ENCODE measurements around the gene SEC23A. TPM values are rescaled to one million over a fixed set of nuclear protein-coding genes. Genes with fewer than 3 reads are reported as not detected.
A peak's percentile ranks its signal among the peaks of the same experiment; 100 is the strongest.

Gene SEC23A
- total and polyA plus RNA-seq, 2 of the 13 experiments (the other 11 are each of a cell fraction or from before 2014, with no cell fraction given), result 403 to 887 TPM

- TF ChIP-seq YEATS4 (CRISPR knock-in tag; IDR thresholded peaks at IDR 0.05; ENCODE audit: borderline replicate concordance) (no peak), NFE2L1 (CRISPR knock-in tag; IDR thresholded peaks at IDR 0.05; ENCODE audit: borderline replicate concordance) (no peak), SOX13 (IDR thresholded peaks at IDR 0.05) (no peak), SOX13 (CRISPR knock-in tag; conservative IDR thresholded peaks at IDR 0.05 in 1 of 2, IDR thresholded peaks at IDR 0.05 in 1 of 2) (no peak), ZNF597 (CRISPR knock-in tag; IDR thresholded peaks at IDR 0.05) (0 out of 2 replicates have a peak, but pooled peaks have one; percentile 58), ZFX (CRISPR knock-in tag; IDR thresholded peaks at IDR 0.05; ENCODE audit: low read depth) (peak; percentile 17; the same call in 1 of the 2 replicates), ZNF33B (CRISPR knock-in tag; IDR thresholded peaks at IDR 0.05) (no peak), HOXA5 (CRISPR knock-in tag; IDR thresholded peaks at IDR 0.05) (no peak), ZNF772 (CRISPR knock-in tag; IDR thresholded peaks at IDR 0.05) (0 out of 2 replicates have a peak, but pooled peaks have one; percentile 43), ZNF780A (CRISPR knock-in tag; IDR thresholded peaks at IDR 0.05) (no peak), FLYWCH1 (CRISPR knock-in tag; IDR thresholded peaks at IDR 0.05) (no peak), ZBTB14 (CRISPR knock-in tag; IDR thresholded peaks at IDR 0.05) (0 out of 2 replicates have a peak, but pooled peaks have one; percentile 11), ZFP91 (CRISPR knock-in tag; IDR thresholded peaks at IDR 0.05; ENCODE audit: borderline replicate concordance) (peak; percentile 32; the same call in 1 of the 2 replicates), DMTF1 (CRISPR knock-in tag; IDR thresholded peaks at IDR 0.05) (no peak), MEIS2 (CRISPR knock-in tag; IDR thresholded peaks at IDR 0.05) (no peak), MAFF (IDR thresholded peaks at IDR 0.05; ENCODE audit: low read depth, low read length) (no peak), ASH2L (IDR thresholded peaks at IDR 0.05; ENCODE audit: insufficient read length, low read depth, low read length) (no peak), MYC (CRISPR knock-in tag; IDR thresholded peaks at IDR 0.05; ENCODE audit: borderline replicate concordance) (no peak), NR3C1 (CRISPR knock-in tag; IDR thresholded peaks at IDR 0.05) (no peak), ZNF574 (CRISPR knock-in tag; IDR thresholded peaks at IDR 0.05) (0 out of 2 replicates have a peak, but pooled peaks have one; percentile 10), ARID2 (CRISPR knock-in tag; IDR thresholded peaks at IDR 0.05; ENCODE audit: borderline replicate concordance) (no peak), ZNF605 (CRISPR knock-in tag; IDR thresholded peaks at IDR 0.05) (no peak)
Measured at GRCh38 chr14:39030209-39030608, 72.8 kb downstream of the SEC23A start (continued).
